PC-3 (cell line): ENCODE results near the gene TLR1. TPM values are rescaled to one million over a fixed set of nuclear protein-coding genes. Genes with fewer than 3 reads are reported as not detected.
"Not testable (repeated sequence)": the region's sequence is repeated elsewhere in the genome, so short reads cannot be mapped to it uniquely, and the experiment has no call there.

ENCODE experiments used
- ATAC-seq: fragments of 200-7000 bp; cut with Tn5 transposase; 2 replicates; pipeline ENCODE4 v1.9.1; 2020; ENCODE audit warnings: mild to moderate bottlenecking, moderate library complexity
- BruUV-seq: library from RNA; stranded (reverse); fragments of 400-500 nt; replicated peaks from 2 replicates; lab custom pipeline; 2021; lab: Mats Ljungman, UMichigan
- CTCF ChIA-PET: fragments of 300-600 bp; sonication (Branson Sonifier 250); formaldehyde crosslinking; loops from one replicate; lab custom pipeline; 2022; ENCODE audit warnings: antibody characterized with exemption; lab: Charles Lee
- POLR2A ChIA-PET: fragments of 300-600 bp; sonication (Branson Sonifier 250); formaldehyde crosslinking; loops from one replicate; lab custom pipeline; 2022; ENCODE audit warnings: antibody characterized with exemption; ENCODE audit not compliant: unreplicated experiment; lab: Charles Lee
- DNase-seq: peaks from one replicate; pipeline ENCODE4 v3.0.0-alpha.2; 2015
- H2AFZ ChIP-seq: fragments of 300-600 bp; sonication (generic); 2 replicates; pipeline ENCODE4 v1.6.0; 2016; ENCODE audit warnings: antibody characterized with exemption, low read length
- H3F3A ChIP-seq: fragments of 300-600 bp; sonication (generic); one replicate; pipeline ENCODE4 v1.6.0; 2017; ENCODE audit warnings: antibody characterized with exemption, low read length, control low read depth, mild to moderate bottlenecking; ENCODE audit not compliant: unreplicated experiment
- H3K27ac ChIP-seq: fragments of 300-600 bp; sonication (generic); 2 replicates; pipeline ENCODE4 v1.5.1; 2016; ENCODE audit warnings: mild to moderate bottlenecking, low read length
- H3K27me3 ChIP-seq: fragments of 300-600 bp; sonication (generic); 2 replicates; pipeline ENCODE4 v1.6.1; 2016; ENCODE audit warnings: low read length, mixed read lengths
- H3K36me3 ChIP-seq: fragments of 300-600 bp; sonication (generic); 2 replicates; pipeline ENCODE4 v1.6.1; 2016; ENCODE audit warnings: low read depth, mixed run types, low read length, mixed read lengths
- H3K4me1 ChIP-seq: fragments of 300-600 bp; sonication (generic); 2 replicates; pipeline ENCODE4 v1.5.1; 2016; ENCODE audit warnings: low read length; ENCODE audit not compliant: insufficient read depth
- H3K4me2 ChIP-seq: fragments of 300-600 bp; sonication (generic); 2 replicates; pipeline ENCODE4 v1.6.0; 2016; ENCODE audit warnings: low read length
- H3K4me3 ChIP-seq: fragments of 300-600 bp; sonication (generic); 2 replicates; pipeline ENCODE4 v1.5.1; 2016; ENCODE audit warnings: mild to moderate bottlenecking, low read length, mixed read lengths
- H3K79me2 ChIP-seq: fragments of 300-600 bp; sonication (generic); 2 replicates; pipeline ENCODE4 v1.6.1; 2017; ENCODE audit warnings: low read length, mixed read lengths
- H3K9ac ChIP-seq: fragments of 300-600 bp; sonication (generic); 2 replicates; pipeline ENCODE4 v1.6.0; 2016; ENCODE audit warnings: mild to moderate bottlenecking, low read length
- H3K9me2 ChIP-seq: fragments of 300-600 bp; sonication (generic); replicated peaks from 2 replicates; pipeline ENCODE4 v1.6.1; 2016; ENCODE audit warnings: mixed run types, low read length, mixed read lengths
- H3K9me3 ChIP-seq: fragments of 300-600 bp; sonication (generic); 2 replicates; pipeline ENCODE4 v1.6.1; 2016; ENCODE audit warnings: low read length, mixed read lengths
- H4K20me1 ChIP-seq: fragments of 300-600 bp; sonication (generic); 2 replicates; pipeline ENCODE4 v1.6.1; 2016; ENCODE audit warnings: low read length, mixed read lengths
- EZH2 ChIP-seq: fragments of 300-600 bp; sonication (generic); IDR thresholded peaks from one replicate; pipeline ENCODE4 v1.6.1; 2017; ENCODE audit warnings: antibody characterized with exemption, mild to moderate bottlenecking, low read length; ENCODE audit not compliant: unreplicated experiment
- EZH2phosphoT487 ChIP-seq: fragments of 300-600 bp; sonication (generic); IDR thresholded peaks from 2 replicates; pipeline ENCODE4 v1.6.1; 2018; ENCODE audit warnings: mild to moderate bottlenecking, antibody characterized with exemption, low read length, borderline replicate concordance
- intact Hi-C: fragments of 100-400 bp; cut with micrococcal nuclease; formaldehyde crosslinking; loops from 2 replicates; pipeline ENCODE4 v1.9.0; 2023
- total RNA-seq: library from RNA; depleted of rRNA; stranded (reverse); fragments of >200 nt; gene quantifications from 2 replicates; pipeline ENCODE4 v1.2.3, GENCODE V29; 2014
- TF ChIP-seq, protein P1 (sequence below): fragments of 300-600 bp; sonication (generic); conservative IDR thresholded peaks from 2 replicates; pipeline ENCODE4 v1.5.1; 2017; ENCODE audit warnings: antibody characterized with exemption, low read depth, mild to moderate bottlenecking, low read length

The TLR1 gene
- total RNA-seq, 1 experiment from 2014 or later, result 0.47 TPM

GRCh38 chr4:38815885-38816782, 11.5 kb upstream of the TLR1 start:
- CTCF ChIA-PET, result no interaction called here
- TF ChIP-seq EZH2phosphoT487 (no peak), EZH2 (no peak)
- TF ChIP-seq, protein P1, sequence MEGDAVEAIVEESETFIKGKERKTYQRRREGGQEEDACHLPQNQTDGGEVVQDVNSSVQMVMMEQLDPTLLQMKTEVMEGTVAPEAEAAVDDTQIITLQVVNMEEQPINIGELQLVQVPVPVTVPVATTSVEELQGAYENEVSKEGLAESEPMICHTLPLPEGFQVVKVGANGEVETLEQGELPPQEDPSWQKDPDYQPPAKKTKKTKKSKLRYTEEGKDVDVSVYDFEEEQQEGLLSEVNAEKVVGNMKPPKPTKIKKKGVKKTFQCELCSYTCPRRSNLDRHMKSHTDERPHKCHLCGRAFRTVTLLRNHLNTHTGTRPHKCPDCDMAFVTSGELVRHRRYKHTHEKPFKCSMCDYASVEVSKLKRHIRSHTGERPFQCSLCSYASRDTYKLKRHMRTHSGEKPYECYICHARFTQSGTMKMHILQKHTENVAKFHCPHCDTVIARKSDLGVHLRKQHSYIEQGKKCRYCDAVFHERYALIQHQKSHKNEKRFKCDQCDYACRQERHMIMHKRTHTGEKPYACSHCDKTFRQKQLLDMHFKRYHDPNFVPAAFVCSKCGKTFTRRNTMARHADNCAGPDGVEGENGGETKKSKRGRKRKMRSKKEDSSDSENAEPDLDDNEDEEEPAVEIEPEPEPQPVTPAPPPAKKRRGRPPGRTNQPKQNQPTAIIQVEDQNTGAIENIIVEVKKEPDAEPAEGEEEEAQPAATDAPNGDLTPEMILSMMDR, result no peak
- ATAC-seq (no peak), DNase-seq (no peak)
- Histone ChIP-seq H3K27ac (no peak overlapping the region), H3K9me2 (no peaks in the 10 kb centered on the region), H3K9ac (no peak overlapping the region), H3F3A (no peaks in the 10 kb centered on the region), H3K9me3 (no peaks in the 10 kb centered on the region), H3K36me3 (no peaks in the 10 kb centered on the region), H3K4me1 (peaks cover 24% of the 10 kb centered on the region), H3K4me2 (no peak overlapping the region), H3K79me2 (no peaks in the 10 kb centered on the region), H4K20me1 (no peaks in the 10 kb centered on the region), H2AFZ (no peak overlapping the region), H3K27me3 (no peaks in the 10 kb centered on the region), H3K4me3 (no peak overlapping the region)
- POLR2A ChIA-PET, result no interaction called here
- no TSS peak for BruUV-seq
- intact Hi-C loops, result no loop called here

DNA sequence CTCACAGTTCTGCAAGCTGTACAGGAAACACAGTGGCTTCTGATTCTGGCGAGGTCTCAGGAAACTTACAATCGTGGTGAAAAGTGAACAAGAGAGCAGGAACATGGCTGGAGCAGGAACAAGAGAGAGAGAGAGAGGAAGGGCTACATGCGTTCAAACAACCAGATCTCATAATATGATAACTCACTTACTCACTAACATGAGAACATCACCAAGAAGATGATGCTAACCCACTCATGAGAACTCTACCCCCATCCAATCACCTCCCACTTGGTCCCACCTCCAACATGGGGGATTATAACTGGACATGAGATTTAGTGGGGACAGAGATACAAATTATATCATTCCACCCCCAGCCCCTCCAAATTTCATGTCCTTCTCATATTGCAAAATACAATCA, 9.8 kb upstream of the TLR1 start:
- Histone ChIP-seq H3K4me1 (peaks cover 13% of the 10 kb centered on the region), H3K9me2 (no peaks in the 10 kb centered on the region), H3K4me2 (no peak overlapping the region), H3K79me2 (no peaks in the 10 kb centered on the region), H3F3A (no peaks in the 10 kb centered on the region), H3K9ac (no peak overlapping the region), H4K20me1 (no peaks in the 10 kb centered on the region), H3K36me3 (no peaks in the 10 kb centered on the region), H3K27me3 (no peaks in the 10 kb centered on the region), H3K9me3 (no peaks in the 10 kb centered on the region), H2AFZ (no peak overlapping the region), H3K27ac (no peak overlapping the region), H3K4me3 (no peak overlapping the region)
- CTCF ChIA-PET, result no interaction called here
- DNase-seq (no peak), ATAC-seq (no peak)
- no TSS peak for BruUV-seq
- POLR2A ChIA-PET, result interaction anchor here (0.7 kb wide), 1 partner anchor 542 kb away, joined by 3 read pairs; no protein-coding TSS in a partner anchor
- no peak for TF ChIP-seq EZH2phosphoT487
- TF ChIP-seq EZH2, result no peak
- TF ChIP-seq, protein P1, result no peak
- intact Hi-C loops, result no loop called here

- Histone ChIP-seq H3K4me3 (no peak overlapping the region), H3K36me3 (no peaks in the 10 kb centered on the region), H3K9me3 (no peaks in the 10 kb centered on the region), H3K27ac (no peak overlapping the region), H3K9ac (no peak overlapping the region), H3K79me2 (no peaks in the 10 kb centered on the region), H3F3A (no peaks in the 10 kb centered on the region), H3K9me2 (no peaks in the 10 kb centered on the region), H4K20me1 (no peaks in the 10 kb centered on the region), H3K27me3 (no peaks in the 10 kb centered on the region), H2AFZ (no peak overlapping the region), H3K4me1 (no peaks in the 10 kb centered on the region), H3K4me2 (no peak overlapping the region)
- no TSS peak for BruUV-seq
- CTCF ChIA-PET, result no interaction called here
- no peak for ATAC-seq
- POLR2A ChIA-PET, result no interaction called here
- DNase-seq, result no peak
- no peak for TF ChIP-seq EZH2phosphoT487
- no peak for TF ChIP-seq EZH2
- TF ChIP-seq, protein P1, result no peak
- intact Hi-C loops, result no loop called here
These were observed 6.7 kb upstream of the TLR1 start for GRCh38 chr4:38811297-38811696.

GRCh38 chr4:38807462-38807861, 2.9 kb upstream of the TLR1 start:
- H3K27ac ChIP-seq, ATAC-seq, H3K4me2 ChIP-seq, H3K4me3 ChIP-seq, H3K27me3 ChIP-seq, H3K79me2 ChIP-seq, H3K9ac ChIP-seq, DNase-seq, H3F3A ChIP-seq, POLR2A ChIA-PET, H3K36me3 ChIP-seq, H2AFZ ChIP-seq, intact Hi-C loops, H4K20me1 ChIP-seq, H3K9me2 ChIP-seq, H3K9me3 ChIP-seq, H3K4me1 ChIP-seq, CTCF ChIA-PET, BruUV-seq: not testable (repeated sequence)
